CD14-positive monocyte (primary cell): ENCODE measurements around the gene CSAG1. TPM values are rescaled to one million over a fixed set of nuclear protein-coding genes. Genes with fewer than 3 reads are reported as not detected.
"Not testable (repeated sequence)": the region's sequence is repeated elsewhere in the genome, so short reads cannot be mapped to it uniquely, and the experiment has no call there.

Source experiments
- DNase-seq, 3 donors: peaks; one replicate each; pipeline ENCODE4 v3.0.0-alpha.2; 2011 to 2022
- H2AFZ ChIP-seq: 2 replicates; pipeline ENCODE4 v1.6.0; 2012; ENCODE audit warnings: mild to moderate bottlenecking, low read depth, low read length, inconsistent platforms; ENCODE audit not compliant: insufficient read depth, poor library complexity, severe bottlenecking
- H3K27ac ChIP-seq, 2 donors: 1 replicate in 1 of 2; 2 replicates in 1 of 2; pipeline ENCODE4 v1.5.1; 2012 to 2013; ENCODE audit warnings: low read length in 2 of 2, control low read depth in 1 of 2, inconsistent platforms in 1 of 2, low read depth in 1 of 2, mild to moderate bottlenecking in 1 of 2
- H3K27me3 ChIP-seq, 2 donors: one replicate each; pipeline versions ENCODE4 v1.6.0 to v1.6.1; 2011 to 2013; ENCODE audit warnings: low read length in 2 of 2; ENCODE audit not compliant: control insufficient read depth in 2 of 2, insufficient read depth in 2 of 2
- H3K36me3 ChIP-seq, 2 donors: replicated peaks in 1 of 2; 1 replicate in 1 of 2; 2 replicates in 1 of 2; pipeline versions ENCODE4 v1.5.1 to v1.6.1; 2012 to 2013; ENCODE audit warnings: low read length in 2 of 2, control low read depth in 1 of 2, inconsistent platforms in 1 of 2, mild to moderate bottlenecking in 1 of 2; ENCODE audit not compliant: insufficient read depth in 2 of 2, control insufficient read depth in 1 of 2
- H3K4me1 ChIP-seq, 2 donors: 1 replicate in 1 of 2; 2 replicates in 1 of 2; pipeline versions ENCODE4 v1.5.1 to v1.6.1; 2012 to 2013; ENCODE audit warnings: low read length in 2 of 2, control low read depth in 1 of 2, inconsistent platforms in 1 of 2, mild to moderate bottlenecking in 1 of 2, moderate library complexity in 1 of 2; ENCODE audit not compliant: insufficient read depth in 2 of 2, control insufficient read depth in 1 of 2
- H3K4me2 ChIP-seq: replicated peaks from 2 replicates; pipeline ENCODE3; 2012; ENCODE audit warnings: low read length, moderate library complexity, mild to moderate bottlenecking; ENCODE audit not compliant: poor library complexity, severe bottlenecking; ENCODE audit errors: extremely low read depth
- H3K4me3 ChIP-seq, 3 experiments: fragments of 200-600 bp in 1 of 3; sonication (generic) in 1 of 3; replicated peaks in 1 of 3; 1 replicate in 2 of 3; 2 replicates in 1 of 3; pipeline ENCODE4 v1.5.1; 2011 to 2013; ENCODE audit warnings: low read length in 3 of 3, mild to moderate bottlenecking in 3 of 3, control low read depth in 2 of 3, low read depth in 2 of 3, inconsistent platforms in 1 of 3, moderate library complexity in 1 of 3
- H3K79me2 ChIP-seq: 2 replicates; pipeline ENCODE4 v1.6.0; 2012; ENCODE audit warnings: mild to moderate bottlenecking, control low read depth, inconsistent platforms, low read length, moderate library complexity; ENCODE audit not compliant: insufficient read depth
- H3K9ac ChIP-seq: 2 replicates; pipeline ENCODE4 v1.6.0; 2017; ENCODE audit warnings: low read length, mild to moderate bottlenecking; ENCODE audit not compliant: insufficient read depth, poor library complexity, severe bottlenecking
- H3K9me3 ChIP-seq, 2 donors: replicated peaks in 1 of 2; 1 replicate in 1 of 2; 2 replicates in 1 of 2; pipeline versions ENCODE4 v1.5.1 to v1.6.1; 2012 to 2013; ENCODE audit warnings: low read length in 2 of 2, control low read depth in 1 of 2; ENCODE audit not compliant: control insufficient read depth in 1 of 2, insufficient read depth in 1 of 2
- H4K20me1 ChIP-seq: 2 replicates; pipeline ENCODE4 v1.6.0; 2012; ENCODE audit warnings: mild to moderate bottlenecking, low read length, control low read depth, moderate library complexity; ENCODE audit not compliant: insufficient read depth
- H3K27ac Mint-ChIP-seq, 7 donors: one replicate each; pipeline ENCODE4 v1.8.0; 2020; ENCODE audit warnings: mild to moderate bottlenecking in 7 of 7, mixed read lengths in 7 of 7, moderate library complexity in 6 of 7, inconsistent platforms in 2 of 7
- H3K27me3 Mint-ChIP-seq, 3 donors: one replicate each; pipeline ENCODE4 v1.8.0; 2021 to 2022; ENCODE audit warnings: low read depth in 3 of 3, mild to moderate bottlenecking in 3 of 3, mixed read lengths in 3 of 3, moderate library complexity in 3 of 3, inconsistent platforms in 1 of 3
- H3K36me3 Mint-ChIP-seq, 2 donors: one replicate each; pipeline ENCODE4 v1.8.0; 2020; ENCODE audit warnings: mixed read lengths in 2 of 2, inconsistent platforms in 1 of 2, mild to moderate bottlenecking in 1 of 2
- H3K4me1 Mint-ChIP-seq: one replicate; pipeline ENCODE4 v1.8.0; 2020; ENCODE audit warnings: mild to moderate bottlenecking, mixed read lengths
- H3K4me3 Mint-ChIP-seq, 2 donors: one replicate each; pipeline ENCODE4 v1.8.0; 2020; ENCODE audit warnings: mild to moderate bottlenecking in 2 of 2, mixed read lengths in 2 of 2, moderate library complexity in 1 of 2
- H3K9me3 Mint-ChIP-seq, 7 donors: one replicate each; pipeline ENCODE4 v1.8.0; 2020 to 2022; ENCODE audit warnings: mixed read lengths in 7 of 7, mild to moderate bottlenecking in 6 of 7, moderate library complexity in 6 of 7, inconsistent platforms in 2 of 7
- WGBS: methylation state at CpG from one replicate; pipeline ENCODE4 v1.1.5; 2013; ENCODE audit warnings: missing lambda C conversion rate; ENCODE audit not compliant: insufficient coverage; 5-methylcytosine and 5-hydroxymethylcytosine counted together
- intact Hi-C, 2 donors: fragments of 100-400 bp; cut with micrococcal nuclease; formaldehyde crosslinking; loops; one replicate each; pipeline versions ENCODE4 v1.15.0 to v1.15.1; 2023
- polyA plus RNA-seq, 3 donors: library from polyadenylated mRNA; depleted of rRNA in 1 of 3; unstranded in 2 of 3; stranded (reverse) in 1 of 3; fragments of 300-500 nt in 2 of 3; fragments of >200 nt in 1 of 3; fragmentation: Illumina TruSeq in 2 of 3; gene quantifications; 1 replicate in 2 of 3; 2 replicates in 1 of 3; pipeline ENCODE4 v1.2.3, GENCODE V29; 2012 to 2021

CSAG1 gene
- polyA plus RNA-seq, 3 donors = not detected

- H3K4me1 ChIP-seq, H3K4me3 ChIP-seq, H3K36me3 Mint-ChIP-seq, H2AFZ ChIP-seq, H3K4me1 Mint-ChIP-seq, H3K9ac ChIP-seq, H3K27ac ChIP-seq, intact Hi-C loops, H3K9me3 ChIP-seq, H3K9me3 Mint-ChIP-seq, H3K36me3 ChIP-seq, H3K27me3 ChIP-seq, H3K27me3 Mint-ChIP-seq, H3K27ac Mint-ChIP-seq, H3K4me2 ChIP-seq, DNase-seq, H3K79me2 ChIP-seq, H4K20me1 ChIP-seq, H3K4me3 Mint-ChIP-seq: not testable (repeated sequence)
- WGBS = no CpG with 5 or more reads among the region's 7 CpGs
These were observed 28.1 kb upstream of the CSAG1 start for GRCh38 chrX:152761582-152761981.

GRCh38 chrX:152759544-152759943, 26.0 kb upstream of the CSAG1 start:
- H3K9me3 Mint-ChIP-seq, H3K27ac Mint-ChIP-seq, H2AFZ ChIP-seq, H3K79me2 ChIP-seq, DNase-seq, H3K27me3 ChIP-seq, H3K4me2 ChIP-seq, H4K20me1 ChIP-seq, H3K36me3 ChIP-seq, H3K9me3 ChIP-seq, intact Hi-C loops, H3K4me3 ChIP-seq, H3K4me1 ChIP-seq, H3K9ac ChIP-seq, H3K4me3 Mint-ChIP-seq, H3K27me3 Mint-ChIP-seq, H3K36me3 Mint-ChIP-seq, H3K27ac ChIP-seq, H3K4me1 Mint-ChIP-seq: not testable (repeated sequence)
- WGBS = no CpG with 5 or more reads among the region's 7 CpGs

- intact Hi-C loops, H3K27me3 Mint-ChIP-seq, H2AFZ ChIP-seq, H3K4me1 ChIP-seq, H3K9me3 ChIP-seq, H3K36me3 ChIP-seq, H3K36me3 Mint-ChIP-seq, H3K9me3 Mint-ChIP-seq, H3K4me2 ChIP-seq, H3K27ac ChIP-seq, H4K20me1 ChIP-seq, H3K79me2 ChIP-seq, DNase-seq, H3K9ac ChIP-seq, H3K27me3 ChIP-seq, H3K4me3 ChIP-seq, H3K4me1 Mint-ChIP-seq, H3K27ac Mint-ChIP-seq, H3K4me3 Mint-ChIP-seq: not testable (repeated sequence)
- WGBS = no CpG with 5 or more reads among the region's 2 CpGs
These were observed 25.4 kb upstream of the CSAG1 start, which contains the start of gene CSAG3 for GRCh38 chrX:152758918-152759317. Gene CSAG3 (plus strand): TSS chrX:152759218.

GRCh38 chrX:152754871-152755270, 21.4 kb upstream of the CSAG1 start:
- H3K27ac Mint-ChIP-seq, H3K4me2 ChIP-seq, H3K36me3 ChIP-seq, H3K27ac ChIP-seq, H4K20me1 ChIP-seq, H3K4me3 Mint-ChIP-seq, H3K27me3 Mint-ChIP-seq, H2AFZ ChIP-seq, H3K9me3 ChIP-seq, H3K9me3 Mint-ChIP-seq, intact Hi-C loops, H3K27me3 ChIP-seq, H3K4me3 ChIP-seq, H3K79me2 ChIP-seq, H3K36me3 Mint-ChIP-seq, H3K9ac ChIP-seq, H3K4me1 Mint-ChIP-seq, DNase-seq, H3K4me1 ChIP-seq: not testable (repeated sequence)
- no CpG with 5 or more reads among the region's 5 CpGs for WGBS
